Stimulated activated naive CD4-positive, alpha-beta T cell treated with Interleukin-2 at 50 U/mL for 16 hours (primary cell): ENCODE measurements around the gene SPHK2.
A peak's percentile ranks its signal among the peaks of the same experiment; 100 is the strongest.
"Not testable (repeated sequence)": the region's sequence is repeated elsewhere in the genome, so short reads cannot be mapped to it uniquely, and the experiment has no call there.

Experiments used
- DNase-seq: peaks from one replicate; lab custom pipeline; 2025; lab: John Stamatoyannopoulos, UW

Gene SPHK2

GRCh38 chr19:48636859-48637448 is 17.6 kb downstream of the SPHK2 start, which contains the start of gene DBP:
Gene DBP, minus strand, starts transcription at chr19:48637379. Its CDS starts 385 bp downstream, at chr19:48636994.
- DNase-seq: no peak

DNA sequence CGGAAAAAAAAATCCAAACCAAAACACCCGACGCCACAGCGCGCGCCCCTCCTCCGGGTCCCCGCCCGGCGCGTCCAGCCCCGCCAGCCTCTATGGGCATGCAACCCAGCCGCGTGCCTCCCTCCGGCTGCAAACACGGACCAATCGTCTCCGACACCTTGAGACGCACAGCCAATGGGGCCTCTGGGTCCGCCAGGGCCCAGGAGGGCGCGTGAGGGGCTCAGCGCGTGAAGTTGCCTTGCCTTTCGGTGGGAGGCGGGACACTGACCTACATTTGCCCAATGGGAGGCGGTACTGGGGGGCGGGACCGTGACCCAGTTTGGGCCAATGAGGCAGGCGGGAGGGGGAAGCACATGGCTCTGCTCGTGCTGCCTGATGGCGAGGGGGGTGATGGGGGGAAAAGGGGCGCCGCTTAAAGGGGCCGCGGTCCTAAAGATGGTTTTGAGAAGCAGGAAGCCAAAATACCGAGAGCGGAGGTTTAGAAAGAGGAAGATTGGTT is 18.2 kb downstream of the SPHK2 start:
- DNase-seq: peak; percentile 99

GRCh38 chr19:48637948-48638830 is 18.9 kb downstream of the SPHK2 start:
- DNase-seq: peak; percentile 81

- DNase-seq: no peak
Measured at GRCh38 chr19:48638831-48639381, 19.6 kb downstream of the SPHK2 start.

DNA sequence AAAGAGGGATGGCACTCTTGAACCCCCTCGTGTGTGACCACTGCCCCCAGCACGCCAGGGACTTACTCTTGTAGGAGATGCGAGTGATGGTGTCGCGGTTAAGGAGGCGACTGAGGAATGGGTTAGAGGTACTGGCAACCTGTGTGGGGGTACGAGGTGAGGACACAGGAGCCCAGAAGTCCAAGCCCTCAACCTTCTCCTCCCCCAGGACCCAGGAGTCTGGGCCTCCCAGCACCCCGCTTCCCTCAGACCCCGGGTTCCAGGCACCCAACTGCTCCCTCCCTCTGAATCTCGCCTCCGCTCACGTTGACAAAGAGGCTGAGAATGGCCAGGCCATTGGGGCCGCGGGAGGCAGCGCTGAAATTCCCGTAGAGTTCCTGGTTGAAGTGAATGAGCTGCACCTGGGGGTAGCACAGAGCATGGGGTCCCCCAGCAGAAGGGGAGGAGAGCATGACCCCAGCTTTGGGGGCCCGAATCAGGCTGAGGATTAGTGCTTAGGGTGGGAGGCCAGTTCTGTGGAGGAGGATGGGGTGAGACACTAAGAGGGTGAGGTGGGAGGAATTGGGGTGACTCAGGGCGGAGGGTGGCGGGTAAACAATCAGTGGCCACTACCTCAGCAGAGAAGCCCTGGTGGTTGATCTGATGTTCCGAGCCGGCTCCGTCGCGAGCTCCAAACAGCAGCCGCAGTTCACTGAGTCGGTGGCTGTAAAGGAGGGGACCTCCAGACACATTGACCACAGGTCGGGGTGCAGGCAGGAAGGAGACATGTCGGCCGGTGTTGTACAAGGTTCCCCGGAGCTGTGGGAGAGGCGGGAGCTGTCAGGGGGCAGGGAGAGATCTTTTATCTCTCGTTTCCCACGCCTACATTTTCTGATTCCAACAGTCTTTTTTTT is 20.4 kb downstream of the SPHK2 start:
- no peak for DNase-seq

GRCh38 chr19:48641850-48642249 is 22.5 kb downstream of the SPHK2 start:
- no peak for DNase-seq

GRCh38 chr19:48642862-48643261 is 23.6 kb downstream of the SPHK2 start:
- DNase-seq: no peak

DNA sequence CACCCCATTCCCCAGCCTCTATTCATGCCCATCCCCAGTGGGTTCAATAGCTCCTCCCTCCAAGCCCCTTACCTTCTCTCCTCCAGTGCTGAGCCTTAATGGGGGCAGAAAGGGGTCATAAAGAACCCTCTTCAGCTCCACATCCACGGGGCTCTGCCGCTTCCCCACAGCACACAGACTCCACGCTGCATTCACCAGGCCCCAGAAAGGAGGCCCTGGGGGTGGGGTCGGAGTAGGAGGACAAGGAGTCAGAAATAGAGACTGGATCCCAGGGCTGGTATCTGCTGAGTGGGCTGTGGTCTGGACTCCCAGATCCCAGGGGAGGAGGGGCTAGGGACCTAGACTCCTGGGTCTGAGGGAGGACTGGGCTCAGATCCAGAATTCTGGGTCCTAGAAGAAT is 25.0 kb downstream of the SPHK2 start:
- no peak for DNase-seq

DNA sequence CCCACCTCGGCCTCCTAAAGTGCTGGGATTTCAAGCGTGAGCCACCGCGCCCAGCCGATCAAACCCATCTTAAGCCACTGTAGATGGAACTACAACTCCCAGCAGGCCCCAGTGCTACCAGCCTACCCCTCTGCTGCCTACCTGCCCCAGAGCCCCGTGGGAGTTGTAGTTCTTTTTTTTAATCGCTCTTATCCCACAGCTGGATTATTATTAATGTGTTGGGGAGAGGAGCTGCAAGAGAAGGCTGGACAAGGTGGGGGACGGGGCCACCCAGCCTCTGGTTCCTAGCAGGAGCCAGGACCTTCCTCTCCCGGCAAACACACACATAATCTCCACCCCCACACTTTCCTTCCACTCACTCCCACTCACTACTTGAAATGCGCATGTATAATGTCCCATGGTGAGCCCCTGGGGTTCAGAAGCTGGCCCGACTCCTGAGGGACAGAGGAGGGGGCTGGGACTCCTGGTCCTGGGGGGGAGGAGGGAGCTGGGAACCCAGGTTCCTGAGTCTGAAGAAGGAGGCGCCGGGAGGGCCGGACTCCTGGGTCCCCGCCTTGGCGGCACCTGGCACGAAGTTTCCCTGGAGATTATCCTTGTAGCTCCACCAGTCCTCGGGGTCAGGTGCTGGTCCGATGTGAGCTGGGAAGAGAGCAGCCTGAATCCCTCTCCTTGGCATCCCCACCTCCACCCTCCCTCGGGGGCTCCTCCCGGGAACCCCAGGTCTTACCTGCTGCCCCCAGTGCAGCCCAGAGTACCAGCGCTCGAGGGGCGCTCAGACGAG is 25.7 kb downstream of the SPHK2 start:
- peak; percentile 65 for DNase-seq

DNA sequence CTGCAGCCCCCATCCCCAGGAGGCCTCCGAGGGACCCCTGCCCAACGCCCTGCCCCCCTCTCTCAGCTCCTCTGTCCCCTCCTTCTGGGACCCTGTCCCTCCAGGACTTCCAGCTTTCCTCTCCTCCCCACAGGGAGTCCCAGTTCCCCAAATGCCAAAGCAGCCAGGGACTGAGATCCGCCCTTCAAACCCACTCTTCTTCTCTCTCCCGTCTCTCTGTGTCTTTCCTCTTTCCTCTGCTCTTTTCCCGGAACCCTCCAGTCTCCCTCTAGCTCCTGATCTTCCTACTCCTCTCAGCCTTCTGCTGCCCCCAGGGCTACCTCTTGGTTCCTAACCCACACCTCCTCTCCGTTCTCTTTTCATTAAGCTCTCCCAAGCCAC is 26.3 kb downstream of the SPHK2 start:
- no peak for DNase-seq

GRCh38 chr19:48646001-48646721 is 26.9 kb downstream of the SPHK2 start, which contains the start of gene CA11:
Gene CA11, minus strand, starts transcription at chr19:48646187. Its CDS starts 555 bp downstream, at chr19:48645632.
- DNase-seq: peak; percentile 89

DNA sequence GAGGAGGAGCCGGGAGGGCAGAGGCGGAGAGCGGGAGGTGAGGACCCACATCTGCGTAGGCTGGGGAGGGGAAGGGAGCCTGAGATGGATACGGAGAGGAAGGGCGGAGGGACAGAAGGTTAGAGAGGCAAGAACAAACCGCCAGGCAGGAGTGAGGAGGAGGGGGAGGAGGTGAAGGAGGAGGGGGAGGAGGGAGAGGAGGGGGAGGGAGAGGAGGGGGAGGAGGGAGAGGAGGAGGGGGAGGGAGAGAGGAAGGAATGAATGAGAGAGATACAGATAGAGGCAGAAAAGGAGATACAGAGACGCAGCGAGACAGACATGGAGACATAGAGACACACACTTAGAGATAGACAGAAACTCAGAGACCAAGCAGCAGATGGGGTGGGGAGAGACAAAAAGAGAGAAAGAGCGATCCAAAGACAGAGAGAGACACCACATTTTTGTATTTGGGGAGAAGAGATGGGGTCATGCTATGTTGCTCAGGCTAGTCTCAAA is 27.5 kb downstream of the SPHK2 start:
- DNase-seq: no peak

DNA sequence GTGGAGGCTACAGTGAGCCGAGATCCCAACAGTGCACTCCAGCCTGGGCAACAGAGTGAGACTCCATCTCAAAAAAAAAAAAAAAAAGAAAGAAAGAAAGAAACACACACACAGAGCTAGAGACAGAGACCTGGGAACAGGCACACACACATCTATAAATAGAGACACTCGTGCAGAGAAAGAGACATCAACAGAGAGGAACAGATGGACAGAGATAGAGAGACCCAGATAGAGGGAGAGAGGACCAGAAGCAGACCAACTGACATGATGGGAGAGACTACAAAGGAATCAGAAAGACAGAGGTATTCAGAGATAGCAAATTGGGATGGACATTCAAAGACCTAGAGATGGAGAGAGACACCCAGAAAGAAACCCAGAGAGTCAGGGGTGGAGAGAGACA is 28.8 kb downstream of the SPHK2 start:
- DNase-seq: no peak

DNA sequence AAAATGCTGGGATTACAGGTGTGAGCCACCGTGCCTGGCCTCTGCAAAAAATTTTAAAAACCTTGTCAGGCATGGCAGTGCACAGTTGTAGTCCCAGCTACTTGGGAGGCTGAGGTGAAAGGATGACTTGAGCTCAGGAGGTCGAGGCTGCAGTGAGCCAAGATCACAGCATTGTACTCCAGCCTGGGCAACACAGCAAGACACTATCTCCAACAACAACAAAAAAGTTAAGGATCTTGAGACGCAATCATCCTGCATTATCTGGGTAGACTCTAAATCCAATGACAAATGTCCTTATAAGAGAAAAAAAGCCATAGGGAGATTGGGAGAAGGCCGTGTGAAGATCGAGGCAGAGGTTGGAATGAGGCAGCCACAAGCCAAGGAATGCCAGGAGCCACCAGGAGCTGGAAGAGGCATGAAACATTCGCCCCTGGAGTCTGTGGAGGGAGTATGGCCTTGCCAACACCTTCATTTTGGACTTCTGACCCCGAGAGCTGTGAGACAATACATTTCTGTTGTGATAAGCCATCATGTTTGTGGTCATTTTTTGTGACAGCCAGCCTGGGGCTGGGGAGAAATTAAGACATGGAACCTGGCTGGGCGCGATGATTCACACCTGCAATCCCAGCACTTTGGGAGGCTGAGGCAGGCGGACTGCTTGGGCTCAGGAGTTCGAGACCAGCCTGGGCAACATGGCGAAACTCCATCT is 31.8 kb downstream of the SPHK2 start:
- DNase-seq: no peak

DNA sequence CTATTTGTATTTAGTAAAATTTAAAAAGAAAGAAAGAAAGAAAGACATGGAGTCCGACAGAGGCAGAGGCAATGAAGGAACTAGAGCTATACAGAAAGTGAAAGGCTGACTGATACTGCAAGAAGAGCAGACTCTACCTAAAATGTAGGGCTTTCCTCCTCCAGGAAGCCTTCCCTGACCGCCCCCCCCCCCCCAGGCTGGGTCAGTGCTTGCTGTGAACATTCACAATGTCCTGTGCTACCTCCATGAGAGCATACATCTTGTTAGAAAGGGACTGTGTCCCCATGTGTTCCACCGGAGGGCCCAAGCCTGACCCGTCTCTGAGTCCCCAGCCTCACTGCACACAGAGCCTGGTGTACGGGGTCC is 32.4 kb downstream of the SPHK2 start:
- DNase-seq: no peak

DNA sequence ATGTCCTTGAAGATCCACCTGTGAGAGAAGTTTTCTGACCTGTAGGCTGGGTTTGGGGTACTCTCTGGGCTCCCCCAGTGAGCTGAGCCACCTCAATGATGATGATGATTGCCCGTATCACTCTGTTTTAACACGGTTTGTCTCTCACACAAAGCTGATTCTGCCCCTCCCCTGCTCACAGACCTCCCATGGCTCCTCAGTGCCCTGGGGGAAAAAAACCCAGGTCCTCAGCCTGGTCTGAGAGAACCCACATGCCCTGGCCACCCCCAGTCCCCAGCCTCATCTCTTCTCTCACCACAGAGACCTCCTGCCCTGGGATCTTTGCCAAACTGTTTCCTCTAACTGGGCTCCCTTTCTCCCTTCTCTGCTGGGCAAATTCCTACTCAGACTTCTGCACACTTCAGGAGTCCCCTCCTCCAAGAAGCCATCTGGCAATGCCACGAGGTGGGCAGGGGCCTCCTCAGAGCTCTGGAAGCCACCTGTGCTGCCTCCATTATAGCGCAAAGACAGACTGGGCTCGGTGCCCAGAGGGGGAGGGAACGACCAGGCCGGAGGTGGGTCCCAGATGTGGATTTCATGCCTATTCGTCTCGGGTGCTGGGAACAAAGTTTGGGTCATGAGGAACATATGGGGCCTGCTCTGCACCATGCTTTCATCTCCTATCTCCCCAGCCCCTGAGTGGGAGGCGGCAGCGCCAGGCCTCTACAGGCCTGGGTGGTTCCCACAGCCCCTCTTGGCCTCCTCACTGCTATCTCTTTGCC is 35.2 kb downstream of the SPHK2 start:
- no peak for DNase-seq

DNA sequence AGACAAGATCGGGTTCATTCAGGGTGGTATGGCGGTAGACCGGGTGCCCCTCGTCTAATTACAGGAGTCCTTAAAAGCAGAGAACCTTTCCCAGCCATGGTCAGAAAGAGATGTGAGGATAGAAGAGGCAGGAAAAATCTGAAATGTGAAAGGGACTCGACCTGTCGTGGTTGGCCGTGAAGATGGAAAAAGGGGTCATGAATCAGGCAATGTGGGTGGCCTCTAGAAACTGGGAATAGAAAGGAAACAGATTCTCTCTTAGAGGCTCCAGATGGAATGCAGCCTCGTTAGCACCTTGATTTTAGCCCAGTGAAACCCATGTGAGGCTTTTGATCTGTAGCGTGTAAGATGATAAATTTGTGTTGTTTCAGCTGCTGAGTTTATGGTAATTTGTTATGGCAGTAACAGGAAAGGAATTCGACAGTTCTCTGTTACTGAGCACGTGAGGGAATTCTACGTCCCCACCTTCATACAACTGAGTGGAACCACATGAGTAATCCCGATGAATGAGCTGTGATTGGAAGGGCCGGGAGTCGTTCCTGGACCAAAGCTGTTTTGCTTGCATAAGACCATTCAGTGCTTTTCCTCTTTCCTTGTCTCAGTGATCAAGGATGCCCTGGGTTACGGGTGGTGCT is 37.7 kb downstream of the SPHK2 start:
- DNase-seq: no peak

GRCh38 chr19:48657828-48658227 is 38.5 kb downstream of the SPHK2 start:
- DNase-seq: not testable (repeated sequence)
